Occipital lobe (tissue), 2 donors: Measurements from ENCODE around the gene CTBP2. TPM values are rescaled to one million over a fixed set of nuclear protein-coding genes. Genes with fewer than 3 reads are reported as not detected.
A peak's percentile ranks its signal among the peaks of the same experiment; 100 is the strongest.

Experiments
- DNase-seq: peaks from one replicate; lab custom pipeline; 2025; lab: John Stamatoyannopoulos, UW
- total RNA-seq: library from RNA; depleted of rRNA; stranded (reverse); fragments of >200 nt; gene quantifications from one replicate; pipeline ENCODE4 v1.2.3, GENCODE V29; 2014

CTBP2 gene
- total RNA-seq, 1 donor from 2014 or later, result 52.9 TPM

DNA sequence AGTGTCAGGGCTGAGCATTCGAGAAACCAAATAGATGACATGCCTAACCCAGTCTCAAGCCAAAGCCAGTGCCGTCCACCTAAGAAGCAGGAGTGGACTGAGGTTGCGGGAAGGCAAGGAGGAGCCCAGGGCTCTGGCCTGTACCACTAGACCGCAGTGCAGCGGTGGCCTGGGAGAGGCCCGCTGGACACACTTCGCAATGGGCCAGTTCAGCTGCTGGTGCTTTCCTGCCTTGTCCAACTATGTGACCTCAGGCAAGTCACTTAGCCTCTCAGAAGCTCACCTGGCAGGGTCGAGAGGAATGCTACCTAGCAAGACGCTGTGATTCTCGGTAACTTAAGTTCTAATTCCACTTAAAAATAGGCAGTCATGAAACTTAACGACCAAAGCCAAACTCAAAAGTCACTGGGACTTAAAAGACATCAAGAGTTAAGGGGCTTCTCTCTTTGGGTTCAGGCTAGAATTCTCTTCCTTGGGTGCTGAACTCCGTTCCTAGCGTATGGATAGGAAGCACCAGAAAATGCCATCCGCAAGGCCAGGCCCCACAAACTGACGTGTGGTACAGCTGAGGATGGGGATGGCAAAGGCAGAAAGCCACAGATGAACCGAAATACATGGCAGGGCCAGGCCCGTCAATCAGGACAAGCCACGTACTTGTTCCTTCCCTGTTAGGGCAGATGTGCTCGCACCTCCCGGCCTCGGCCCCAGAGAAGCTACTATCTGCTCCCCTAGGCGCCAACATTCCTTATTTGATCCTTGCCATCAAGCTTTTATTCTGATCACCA is 34.2 kb downstream of the CTBP2 start:
- no peak for DNase-seq

DNA sequence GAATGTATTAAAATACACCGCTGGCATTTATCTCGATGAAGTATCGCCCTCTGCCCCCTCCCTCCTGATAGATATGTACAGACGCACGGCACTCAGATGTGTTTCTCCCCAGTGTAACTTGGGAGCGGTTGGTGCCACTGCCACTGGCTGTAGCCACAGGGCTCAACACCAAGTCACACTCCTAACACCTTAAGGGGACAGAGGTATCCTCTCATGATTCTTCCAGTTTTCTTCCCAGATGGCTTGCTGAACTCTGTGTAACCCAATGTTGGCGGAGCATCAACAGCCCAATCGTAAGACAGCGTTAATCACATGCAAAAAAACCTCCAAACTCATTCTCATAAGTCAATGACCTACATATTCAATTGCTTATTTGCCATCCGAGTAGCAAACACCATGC is 35.5 kb downstream of the CTBP2 start:
- no peak for DNase-seq

DNA sequence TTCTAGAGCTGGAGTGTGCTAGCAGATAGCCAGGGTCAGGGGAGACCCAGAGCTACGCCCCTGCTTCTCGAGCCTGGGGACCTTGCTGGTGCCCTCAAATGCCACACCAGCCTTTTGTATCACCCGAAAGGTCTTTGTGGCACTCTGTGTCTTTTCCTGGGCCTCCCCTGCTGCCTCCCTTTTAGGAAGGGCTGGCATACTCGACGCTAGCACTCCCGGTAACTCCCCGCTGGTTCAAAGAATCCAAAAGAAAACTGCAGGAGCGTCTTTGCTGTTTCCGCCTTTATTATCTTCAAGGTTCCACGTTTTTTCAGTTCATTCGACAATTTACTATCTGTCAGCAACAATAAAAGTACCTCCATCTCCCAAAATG is 36.3 kb downstream of the CTBP2 start:
- no peak for DNase-seq

DNA sequence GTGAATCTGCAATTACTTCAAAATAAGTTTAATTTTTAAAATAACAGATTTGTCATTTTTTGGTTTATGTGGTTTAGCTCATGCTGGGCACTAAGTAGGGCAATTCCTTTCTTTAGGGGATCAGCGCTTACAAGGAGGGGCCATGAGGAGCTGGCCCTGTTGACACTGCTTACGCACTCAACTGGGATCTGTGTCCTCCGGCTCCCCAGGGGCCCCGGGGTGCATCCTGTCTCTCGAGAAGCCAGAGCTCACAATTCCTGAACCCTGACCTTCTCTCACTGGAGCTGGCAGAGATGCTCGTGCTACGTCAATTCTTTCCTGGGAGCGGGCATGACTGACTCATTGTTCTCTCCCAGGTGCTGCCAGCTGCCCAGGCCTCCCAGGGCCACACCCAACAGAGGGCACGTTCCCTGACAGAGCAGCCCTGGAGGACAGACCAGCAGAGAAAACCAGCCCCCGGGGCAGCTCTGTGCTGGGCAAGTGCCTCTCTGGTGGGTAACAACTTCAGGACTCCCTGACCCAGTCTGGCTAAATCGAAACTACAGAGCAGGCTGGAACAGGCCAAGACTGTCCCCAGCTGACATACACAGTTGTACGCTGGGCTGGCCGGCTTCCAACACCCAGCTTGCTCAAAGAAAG is 36.8 kb downstream of the CTBP2 start:
- peak; percentile 25 for DNase-seq

DNA sequence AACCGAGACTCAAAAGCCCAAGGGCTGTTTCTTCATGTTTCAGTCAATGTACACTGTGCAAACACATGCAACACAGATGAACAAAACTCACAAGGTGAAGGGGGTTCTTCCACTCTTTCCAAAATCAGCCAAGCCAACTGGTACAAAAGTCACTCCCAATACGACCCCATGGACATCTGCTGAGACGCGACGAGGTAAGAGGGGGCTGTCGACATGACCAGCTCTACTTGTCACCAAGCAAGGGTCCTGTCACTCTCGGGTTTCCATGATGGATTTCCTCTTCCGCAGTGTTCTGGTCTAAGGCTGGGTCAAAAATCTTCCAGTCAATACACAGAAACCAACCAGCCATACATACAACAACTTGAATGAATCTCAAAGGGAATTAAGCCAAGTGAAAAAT is 37.8 kb downstream of the CTBP2 start:
- no peak for DNase-seq

DNA sequence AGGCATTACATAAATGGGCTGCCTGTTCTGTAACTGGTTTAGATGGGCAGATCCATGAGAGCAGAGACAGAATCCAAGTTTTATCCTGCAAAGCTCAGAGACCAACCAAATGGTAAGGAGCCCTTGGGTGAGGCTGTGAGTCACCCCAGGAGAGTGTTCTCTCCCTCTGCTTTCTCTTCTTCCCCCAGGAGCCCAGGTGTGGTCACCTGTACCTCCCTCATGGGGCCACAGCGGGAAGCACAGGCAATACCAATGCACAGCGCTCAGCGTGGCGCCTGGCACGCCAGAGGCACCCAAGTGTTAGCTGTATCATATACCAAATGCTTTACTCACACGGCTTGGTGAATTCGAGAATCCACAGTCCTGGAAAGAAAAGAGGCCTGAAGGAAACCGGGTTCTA is 39.4 kb downstream of the CTBP2 start:
- no peak for DNase-seq

DNA sequence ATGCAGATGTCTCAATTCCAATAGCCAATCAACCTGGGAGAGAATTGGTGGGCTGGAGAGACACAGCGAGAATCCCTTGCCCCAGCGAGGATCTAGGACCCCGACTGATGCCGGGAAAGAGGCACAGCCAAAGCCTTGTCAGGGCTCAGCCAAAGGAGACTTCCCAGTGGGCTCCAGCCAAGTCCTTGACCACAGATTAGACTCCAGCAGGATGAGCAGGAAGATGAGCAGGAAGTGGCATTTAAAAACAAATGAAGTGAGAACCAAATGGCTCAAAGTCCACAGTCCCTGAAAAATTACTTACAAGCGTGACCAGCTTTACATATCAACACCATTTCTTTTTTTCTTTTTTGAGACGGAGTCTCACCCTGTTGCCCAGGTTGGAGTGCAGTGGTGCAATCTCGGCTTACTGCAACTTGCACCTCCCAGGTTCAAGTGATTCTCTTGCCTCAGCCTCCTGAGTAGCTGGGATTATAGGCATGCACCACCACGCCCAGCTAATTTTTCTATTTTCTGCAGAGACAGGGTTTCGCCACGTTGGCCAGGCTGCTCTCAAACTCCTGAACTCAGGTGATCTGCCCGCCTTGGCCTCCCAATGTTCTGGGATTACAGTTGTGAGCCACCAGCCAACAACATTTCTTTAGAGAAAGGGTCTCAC is 40.2 kb downstream of the CTBP2 start:
- DNase-seq, result no peak

DNA sequence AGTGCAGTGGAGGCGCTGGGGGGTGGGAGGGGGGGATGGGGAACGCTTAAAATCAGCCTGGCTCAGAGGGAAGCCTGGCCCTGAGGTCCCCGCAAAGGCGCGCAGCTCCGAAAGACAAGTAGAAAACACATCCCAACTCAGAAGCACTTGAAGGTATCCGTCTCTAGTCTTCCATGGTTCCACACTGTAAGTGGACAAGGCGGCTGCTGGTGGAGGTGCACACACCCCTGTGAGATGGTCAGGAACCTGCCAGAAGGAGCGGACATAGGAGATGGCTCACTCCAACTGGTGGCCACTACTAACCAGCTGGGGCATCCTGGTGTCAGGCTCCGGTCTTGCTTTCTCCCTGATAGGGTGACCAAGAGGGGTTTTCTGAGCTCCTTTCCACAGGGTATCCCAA is 41.7 kb downstream of the CTBP2 start:
- DNase-seq, result no peak

DNA sequence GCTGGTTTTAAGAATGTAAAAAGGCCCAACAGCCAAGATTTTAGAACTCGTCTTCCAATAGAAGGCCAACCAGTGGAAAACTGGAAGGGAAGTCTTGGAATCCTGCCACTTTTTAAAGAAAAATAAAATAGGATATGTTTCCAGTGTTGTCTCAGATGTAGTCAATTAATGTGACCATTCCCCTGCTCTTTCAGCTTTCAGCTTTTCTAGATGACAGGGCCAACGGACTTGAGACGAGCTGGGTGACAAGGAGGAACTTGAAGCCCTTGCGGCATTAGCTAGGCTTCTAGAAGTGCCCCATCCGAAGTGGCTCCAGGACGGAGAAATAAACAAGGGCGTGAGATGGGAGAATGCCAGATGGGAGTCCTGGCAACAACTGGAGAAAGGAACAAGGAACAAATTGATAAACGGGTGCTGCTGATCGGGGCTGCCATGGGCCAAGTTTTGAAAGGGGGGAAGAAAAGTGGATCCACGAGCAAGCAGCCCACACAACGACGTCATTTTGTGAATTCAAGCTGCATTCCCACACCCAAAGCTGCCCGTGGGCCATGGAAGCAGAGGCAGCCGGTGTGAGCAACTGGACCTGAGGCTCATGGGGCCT is 42.3 kb downstream of the CTBP2 start:
- no peak for DNase-seq

DNA sequence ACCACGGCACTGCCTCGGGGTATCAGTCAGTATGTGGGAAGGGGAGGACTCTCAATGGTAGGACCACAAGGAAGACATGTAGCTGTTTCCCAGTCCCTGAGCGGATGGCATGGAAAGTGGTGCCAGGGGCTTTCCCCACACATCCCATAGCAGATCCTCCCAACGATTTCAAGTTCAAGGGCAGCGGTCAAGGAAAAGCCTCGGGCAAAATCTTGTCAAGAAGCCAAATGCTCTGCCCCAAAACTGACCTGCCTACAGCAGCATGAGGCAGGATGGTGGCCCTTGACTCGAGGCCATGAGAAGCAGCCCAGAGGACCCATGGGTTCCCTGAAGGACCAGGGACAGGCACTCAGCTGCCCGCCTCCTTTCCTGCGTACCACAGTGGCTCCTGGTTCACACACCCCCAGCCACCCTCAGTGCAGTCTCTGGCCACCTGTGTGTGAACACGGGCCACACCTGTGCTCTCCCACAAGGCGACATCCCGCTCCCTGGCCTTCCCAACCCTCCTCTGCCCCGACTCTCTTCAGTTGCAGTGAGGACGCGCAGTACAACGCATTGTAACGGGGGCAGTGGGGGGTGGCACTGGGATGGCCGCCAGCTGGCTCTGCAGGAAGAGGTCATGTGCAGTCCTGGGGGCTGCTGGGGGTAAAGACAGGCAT is 43.6 kb downstream of the CTBP2 start:
- no peak for DNase-seq

DNA sequence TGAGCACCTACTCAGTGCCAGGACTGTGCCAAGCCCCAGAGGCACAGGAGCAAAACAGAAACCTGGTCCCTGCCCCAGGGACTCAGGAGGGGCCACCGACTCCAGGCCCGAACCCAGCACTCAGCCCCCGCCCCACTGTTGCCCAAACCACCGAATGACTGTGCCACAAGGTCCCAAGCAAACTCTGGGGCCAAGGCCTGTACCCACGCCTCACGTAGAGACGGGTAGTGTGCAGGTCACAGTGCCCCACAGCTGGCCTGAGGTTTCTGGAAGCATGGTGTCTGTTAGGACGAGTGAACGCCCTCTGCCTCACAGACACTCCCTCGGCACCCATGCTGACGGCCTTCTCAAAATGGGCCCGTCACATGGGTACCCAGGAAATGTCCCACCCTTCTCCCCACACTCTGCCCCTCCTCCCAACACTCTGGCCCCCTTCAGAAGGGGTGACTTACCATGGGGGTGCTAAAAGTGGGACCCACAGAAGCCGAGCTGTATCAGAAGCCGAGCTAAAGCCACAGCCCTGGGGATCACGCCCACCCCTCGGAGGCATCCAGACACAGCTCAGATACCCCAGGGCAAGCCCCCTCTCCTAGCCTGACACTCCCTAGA is 44.2 kb downstream of the CTBP2 start:
- DNase-seq, result no peak

DNA sequence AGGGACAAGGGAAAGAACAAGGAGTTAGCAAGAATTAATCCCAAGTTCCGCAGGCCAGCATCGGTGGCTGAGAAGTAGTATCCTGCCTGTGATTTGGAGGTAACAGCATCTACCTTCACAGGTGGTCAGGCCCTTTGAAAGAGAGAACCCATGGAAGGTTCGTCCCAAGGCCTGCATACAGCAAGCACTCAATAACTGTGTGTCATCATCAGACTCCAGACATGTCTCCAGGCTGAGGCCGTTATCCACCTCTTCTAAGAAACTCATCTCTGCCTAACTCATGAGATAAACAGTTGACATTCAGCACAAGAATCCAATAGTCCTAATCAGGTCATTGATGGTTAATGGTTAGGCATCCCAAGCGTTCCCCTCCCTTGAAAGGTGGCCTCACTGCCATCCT is 45.0 kb downstream of the CTBP2 start:
- no peak for DNase-seq

DNA sequence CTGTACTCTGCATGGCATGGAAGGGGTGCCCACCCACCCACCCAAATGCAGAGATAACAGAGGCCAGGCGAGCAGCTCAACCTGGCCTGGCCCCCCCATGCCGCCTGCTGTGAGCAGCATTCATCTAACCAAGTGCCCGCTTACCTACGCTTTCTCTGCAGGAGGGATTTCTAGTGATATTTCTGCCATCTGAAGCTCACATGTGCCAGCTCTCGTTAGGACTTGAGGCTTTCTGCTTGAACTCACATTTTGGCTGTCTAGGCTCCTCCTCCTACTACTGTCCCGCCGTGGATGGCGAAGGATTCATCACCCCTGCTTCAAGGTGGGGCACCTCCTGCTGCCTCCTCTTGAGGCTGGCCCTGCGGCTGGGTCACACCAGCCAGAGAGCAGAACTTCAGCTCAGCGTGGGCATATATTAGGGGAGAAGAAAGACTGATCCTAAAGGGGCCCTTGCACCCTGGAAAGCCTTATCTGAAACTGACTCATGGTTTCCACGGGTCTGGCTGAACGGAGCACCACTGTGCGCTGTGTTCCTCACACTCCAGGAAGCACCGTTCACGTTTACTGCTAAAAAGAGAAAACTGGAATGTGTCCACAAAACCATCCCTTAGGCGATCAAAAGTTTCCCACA is 45.5 kb downstream of the CTBP2 start:
- DNase-seq, result no peak

DNA sequence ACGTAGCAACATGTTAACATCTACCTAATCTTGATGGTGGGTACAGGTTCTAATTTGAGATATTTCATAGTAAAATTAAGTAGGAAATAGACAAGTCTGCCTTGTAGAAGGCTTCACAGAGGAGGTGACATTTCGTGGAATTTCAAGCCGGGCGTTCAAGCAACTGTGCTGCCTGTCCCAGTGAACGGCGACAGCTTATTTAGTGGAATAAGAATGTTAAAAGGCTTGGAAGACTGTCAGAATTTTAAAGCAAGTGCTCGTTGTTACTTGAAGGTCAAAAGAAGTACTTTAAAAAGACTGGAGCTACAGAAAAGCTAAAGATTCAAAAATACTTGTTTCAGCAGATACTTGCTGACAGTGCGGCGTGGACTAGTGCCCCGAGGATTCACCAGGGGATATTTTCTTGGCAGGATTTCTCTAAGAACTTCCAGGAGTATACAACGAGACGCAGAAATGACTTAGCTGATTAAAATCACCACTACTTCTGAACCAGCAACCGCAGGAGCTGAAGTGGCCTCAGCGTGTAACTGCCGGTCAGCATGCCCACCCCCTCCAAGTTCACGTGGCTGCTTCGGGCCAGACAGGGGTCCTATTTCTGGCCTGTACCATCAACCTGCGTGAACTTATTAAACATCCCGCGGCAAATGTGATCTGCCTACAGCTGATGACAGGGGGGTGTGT is 46.5 kb downstream of the CTBP2 start:
- DNase-seq, result no peak

DNA sequence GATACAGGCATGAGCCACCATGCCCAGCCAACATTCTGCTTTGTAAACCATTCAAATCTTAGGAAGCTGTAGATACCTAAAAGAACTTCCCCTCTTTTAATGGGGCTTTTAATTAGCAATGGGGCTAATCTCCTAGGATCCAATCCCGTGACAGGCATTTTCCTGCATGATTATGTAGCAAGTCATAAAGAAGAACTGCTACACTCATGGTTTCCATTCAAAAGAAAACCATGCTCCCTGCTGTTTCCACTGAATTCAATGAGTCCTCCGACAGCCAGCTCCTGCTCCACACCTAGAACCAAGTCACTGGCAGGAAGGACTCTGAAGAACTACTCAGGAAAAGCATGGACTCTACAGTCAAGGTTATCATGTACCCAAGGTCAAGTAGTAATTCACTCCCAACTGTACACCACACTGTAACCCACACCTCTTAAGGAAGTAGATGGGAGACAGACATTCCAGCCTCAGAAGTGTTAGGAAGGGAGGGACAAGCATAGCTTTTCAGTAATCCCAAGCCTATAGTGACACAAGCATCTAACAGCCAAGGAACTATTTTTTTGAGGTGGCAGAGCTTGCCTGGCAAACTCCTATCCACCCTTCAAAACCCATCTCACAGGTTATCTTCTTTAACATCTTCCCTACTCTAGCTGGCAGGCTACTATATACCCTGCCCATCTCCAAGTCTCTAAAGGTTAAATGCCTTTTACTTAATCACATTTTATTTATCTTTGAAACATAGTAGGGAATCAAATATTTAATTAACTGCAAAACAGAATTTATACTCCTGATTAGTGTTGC is 47.5 kb downstream of the CTBP2 start:
- DNase-seq, result no peak

DNA sequence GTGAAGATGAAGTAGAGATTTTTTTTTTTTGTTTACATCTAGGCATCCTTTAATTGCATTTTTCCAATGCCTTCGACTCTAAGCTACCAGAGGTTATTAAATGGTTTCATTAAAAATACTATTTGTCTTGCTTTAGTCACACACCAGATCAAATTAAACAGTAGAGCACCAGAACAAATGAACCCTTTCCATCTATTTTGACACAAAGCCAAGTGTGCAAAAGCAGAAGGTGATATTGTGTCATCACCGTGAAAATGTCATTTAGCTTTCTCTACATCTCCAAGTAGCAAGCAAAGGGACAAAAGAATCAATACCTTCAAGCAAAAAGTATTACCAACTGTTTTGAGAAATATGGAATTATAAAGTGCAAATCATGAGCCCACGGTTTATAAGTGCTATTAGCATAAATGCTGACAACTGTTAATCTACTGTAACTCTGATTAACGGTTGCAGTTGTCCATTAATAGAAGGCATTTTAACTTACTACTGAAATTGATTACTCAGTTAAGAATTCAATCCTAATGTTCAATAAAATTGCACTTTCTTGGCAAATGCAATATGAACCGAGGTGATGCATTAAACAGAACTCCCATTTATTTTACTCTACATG is 49.1 kb downstream of the CTBP2 start:
- no peak for DNase-seq

DNA sequence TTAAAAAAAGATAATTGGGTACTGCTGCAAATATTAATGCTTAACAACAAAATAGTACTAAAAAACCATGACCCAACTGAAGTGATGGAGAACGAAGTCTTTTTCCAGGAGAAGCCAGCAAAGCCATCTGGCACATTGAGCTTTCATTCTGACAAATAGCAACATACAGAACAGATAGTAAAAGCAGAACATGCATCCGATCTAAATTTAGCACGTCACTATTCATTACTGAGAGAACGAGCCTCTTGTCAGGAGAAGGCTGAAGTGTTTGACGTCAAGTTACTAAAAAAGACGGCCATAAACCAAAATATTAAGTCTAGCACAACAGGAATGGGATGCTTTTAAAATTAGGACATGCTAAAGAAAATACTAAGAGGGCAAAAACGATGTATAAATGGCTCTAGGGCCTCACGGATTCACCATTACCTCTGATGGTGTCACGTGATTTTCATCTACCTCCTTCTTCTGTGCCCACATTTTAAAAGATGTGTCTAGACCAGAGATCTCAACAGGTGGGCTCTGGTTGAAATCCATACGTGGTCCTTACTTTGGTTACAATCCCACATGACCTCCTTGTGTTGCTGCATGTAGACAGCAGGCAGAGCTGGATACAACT is 52.3 kb downstream of the CTBP2 start:
- no peak for DNase-seq

DNA sequence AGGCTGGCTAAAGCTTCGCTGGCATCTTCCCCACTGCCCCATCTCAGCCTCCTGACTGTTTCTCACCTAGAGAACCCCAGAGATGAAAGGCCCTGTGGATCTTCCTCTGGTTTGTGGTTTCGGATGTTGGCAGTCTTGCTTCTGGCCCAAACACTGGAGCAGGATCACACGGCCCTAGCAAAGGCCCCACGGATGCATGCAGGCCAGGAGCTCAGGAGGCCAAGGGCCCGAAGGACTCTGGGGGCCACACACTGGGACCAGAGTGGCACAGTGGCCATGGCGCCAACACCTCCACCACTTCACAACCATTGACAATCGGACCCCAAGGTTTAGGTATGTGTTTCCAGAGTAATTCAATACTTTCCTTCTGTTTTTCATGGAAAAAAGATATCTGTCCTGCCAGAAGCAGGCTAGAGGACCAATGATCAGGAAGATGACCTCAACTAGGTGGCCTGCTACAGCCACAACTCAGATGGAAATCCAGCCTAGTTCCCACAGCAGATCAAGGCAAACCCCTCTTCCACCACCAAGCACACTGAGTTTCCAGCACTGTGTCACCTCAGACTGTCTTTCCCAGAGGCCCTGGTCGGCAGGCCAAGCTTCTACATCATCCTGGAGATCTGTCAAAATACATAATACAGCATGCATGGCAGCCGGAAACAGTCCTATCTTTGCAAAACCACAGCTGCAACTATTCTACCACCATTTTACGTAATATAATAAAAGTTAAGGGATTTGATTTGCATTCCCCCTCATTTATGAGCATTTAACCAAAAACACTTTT is 53.0 kb downstream of the CTBP2 start:
- no peak for DNase-seq
